HS-5 (cell line): ENCODE results near the gene DPPA4.

Source experiments
- DNase-seq: peaks from one replicate; pipeline ENCODE4 v3.0.0-alpha.2; 2012; ENCODE audit warnings: low read depth

The DPPA4 gene

DNA sequence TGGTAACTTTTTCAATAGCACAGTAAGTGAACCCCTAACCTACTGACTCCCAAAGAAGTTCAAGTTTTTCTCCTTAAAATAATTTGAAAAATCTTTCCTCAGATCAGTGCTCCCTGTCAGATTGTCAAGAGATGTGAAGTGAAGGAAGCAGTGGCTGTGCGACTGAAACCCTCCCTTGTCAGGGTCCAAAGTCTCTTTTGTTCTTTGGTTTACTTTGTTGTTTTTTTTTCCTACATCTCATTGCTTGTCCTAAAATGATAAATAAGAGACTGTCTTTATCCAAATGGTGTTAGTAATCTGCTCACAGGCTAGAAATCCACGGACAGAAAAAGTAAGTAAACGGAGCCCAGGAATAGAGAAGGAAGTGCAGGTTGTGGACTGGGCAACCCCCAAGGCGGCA lies 976 bp upstream of the DPPA4 start:
- DNase-seq: no peak

DNA sequence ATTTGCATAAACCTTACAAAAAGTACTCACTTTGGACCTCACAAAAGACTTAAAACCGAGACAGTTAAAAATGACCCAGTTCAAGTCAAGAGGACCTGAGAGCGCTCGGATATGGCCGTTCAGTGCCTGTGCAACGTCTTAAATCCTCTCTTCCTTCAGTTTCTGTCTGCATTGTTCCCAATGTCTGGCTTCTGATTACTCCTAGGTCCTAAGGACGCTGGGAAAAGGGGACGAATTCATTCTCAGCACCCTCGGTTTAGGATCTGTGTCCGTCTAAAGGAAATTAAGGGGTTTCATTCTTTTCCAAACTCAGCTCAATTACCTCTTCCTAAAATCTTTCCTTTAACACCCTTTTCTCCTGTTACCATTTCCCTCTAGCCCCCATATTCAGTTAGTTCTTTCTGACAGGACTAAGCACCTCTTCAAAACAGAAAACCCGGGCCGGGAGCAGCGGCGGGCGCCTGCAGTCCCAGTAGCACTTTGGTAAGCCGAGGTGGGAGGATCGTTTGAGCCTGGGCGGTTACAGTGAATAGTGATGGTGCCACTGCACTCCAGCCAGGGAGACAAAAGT lies 970 bp downstream of the DPPA4 start:
- no peak for DNase-seq

DNA sequence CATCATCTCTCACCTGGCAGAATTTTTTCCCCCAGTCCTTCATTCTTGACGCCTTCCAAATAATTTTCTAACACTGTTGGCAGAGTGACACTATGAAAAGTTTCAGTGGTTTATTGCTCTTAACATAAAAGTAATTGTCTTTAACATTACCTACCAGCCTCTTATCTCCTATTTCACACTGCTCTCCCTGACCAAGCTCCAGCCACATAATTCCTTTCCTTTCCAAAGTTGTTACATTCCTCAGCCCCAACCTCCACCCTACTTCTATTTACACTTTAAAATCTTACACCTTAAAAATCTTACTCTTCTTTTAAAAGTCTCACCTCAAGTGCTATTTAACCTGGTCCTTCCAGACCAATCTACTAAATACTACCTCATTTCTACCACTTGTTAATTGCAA lies 2.8 kb downstream of the DPPA4 start:
- DNase-seq: no peak

DNA sequence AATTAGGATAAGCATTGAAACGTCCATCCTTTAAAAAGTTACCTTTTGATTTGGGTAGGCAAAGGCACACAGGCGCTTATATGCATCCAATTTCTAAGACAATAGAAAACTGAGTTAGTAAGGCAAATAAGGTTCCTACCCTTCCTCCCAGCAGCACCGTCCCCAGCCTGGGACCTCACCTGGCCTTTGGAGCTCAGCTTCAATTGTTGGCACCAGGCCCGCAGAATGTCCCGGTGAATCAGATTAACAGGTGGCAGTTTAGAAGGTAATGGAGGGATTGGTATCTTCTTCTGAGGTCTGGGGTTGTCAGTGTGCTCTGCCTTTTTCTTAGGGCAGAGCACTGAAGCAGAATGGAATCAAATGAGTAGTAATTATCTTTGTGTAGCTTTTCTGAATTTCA lies 5.7 kb downstream of the DPPA4 start:
- no peak for DNase-seq

DNA sequence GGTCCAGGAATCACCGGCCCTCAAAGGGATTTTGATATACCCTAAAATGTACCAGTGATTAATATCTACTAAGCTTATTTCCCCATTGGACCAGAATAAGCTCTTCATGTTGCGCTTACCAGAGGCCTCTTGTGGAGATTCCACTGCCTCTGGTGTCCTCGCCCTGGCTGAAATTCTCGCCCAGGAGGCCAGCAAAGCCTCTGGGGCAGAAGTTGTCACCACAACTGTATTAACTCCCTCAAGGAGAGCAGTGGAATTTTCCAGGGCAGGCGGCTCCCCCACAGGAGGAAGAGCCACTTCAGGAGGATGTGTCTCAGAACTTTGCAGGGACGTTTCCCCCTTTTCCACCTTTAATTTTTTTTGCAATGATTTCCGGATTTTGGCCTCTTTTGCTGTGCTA lies 6.9 kb downstream of the DPPA4 start:
- DNase-seq: no peak

DNA sequence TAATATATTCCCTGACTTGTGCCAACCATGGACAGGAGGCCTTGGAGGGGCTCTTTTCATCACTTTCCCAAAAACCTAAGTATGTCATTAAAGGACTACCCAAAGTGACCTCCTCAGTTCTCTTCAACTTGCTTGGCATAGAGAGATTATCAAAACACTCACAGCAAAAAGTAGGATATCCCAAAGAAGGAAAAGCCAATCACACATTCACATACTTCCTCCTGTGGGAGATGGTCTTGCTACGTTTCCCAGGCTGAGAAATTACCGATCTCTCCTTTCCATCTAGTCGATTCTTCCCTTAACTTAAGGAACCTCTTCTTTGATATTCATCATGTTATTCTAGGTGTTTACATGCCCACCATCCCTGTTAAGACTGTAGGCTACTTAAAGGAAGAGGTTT lies 9.1 kb downstream of the DPPA4 start:
- DNase-seq: no peak

DNA sequence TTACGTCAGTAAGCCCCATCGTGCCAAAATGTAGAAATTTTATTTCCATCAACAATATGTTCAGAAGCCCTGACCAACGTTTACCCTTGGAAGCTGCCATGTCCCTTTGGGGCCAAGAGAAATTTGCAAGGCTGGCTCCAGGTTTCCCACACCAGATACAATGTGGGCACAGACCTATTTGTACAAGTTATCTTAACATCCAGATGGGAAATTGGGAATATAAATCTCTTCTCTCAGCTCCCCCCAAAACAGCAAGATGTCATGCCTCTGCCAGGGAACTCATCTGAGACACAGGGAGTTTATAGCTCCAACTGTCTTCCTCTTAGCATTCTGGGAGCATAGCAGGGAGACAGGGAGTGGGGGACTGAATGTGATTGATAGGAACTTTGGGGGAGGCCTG lies 11.7 kb downstream of the DPPA4 start:
- DNase-seq: no peak

DNA sequence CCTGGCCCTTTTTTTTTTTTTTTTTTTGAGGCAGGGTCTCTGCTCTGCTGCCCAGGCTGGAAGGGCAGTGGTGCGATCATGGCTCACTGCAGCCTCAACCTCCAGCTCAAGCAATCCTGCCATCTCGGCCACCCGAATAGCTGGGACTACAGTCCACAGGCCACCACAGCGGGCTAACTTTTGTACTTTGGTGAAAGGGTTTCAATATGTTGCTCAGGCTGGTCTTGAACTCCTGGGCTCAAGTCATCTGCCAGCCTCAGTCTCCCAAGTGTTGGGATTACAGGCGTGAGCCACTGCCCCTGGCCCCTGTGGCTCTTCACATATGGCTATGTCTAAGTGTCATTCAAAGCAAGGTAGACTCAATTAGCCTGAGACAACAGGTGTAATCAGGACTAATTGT lies 12.2 kb downstream of the DPPA4 start:
- DNase-seq: no peak

DNA sequence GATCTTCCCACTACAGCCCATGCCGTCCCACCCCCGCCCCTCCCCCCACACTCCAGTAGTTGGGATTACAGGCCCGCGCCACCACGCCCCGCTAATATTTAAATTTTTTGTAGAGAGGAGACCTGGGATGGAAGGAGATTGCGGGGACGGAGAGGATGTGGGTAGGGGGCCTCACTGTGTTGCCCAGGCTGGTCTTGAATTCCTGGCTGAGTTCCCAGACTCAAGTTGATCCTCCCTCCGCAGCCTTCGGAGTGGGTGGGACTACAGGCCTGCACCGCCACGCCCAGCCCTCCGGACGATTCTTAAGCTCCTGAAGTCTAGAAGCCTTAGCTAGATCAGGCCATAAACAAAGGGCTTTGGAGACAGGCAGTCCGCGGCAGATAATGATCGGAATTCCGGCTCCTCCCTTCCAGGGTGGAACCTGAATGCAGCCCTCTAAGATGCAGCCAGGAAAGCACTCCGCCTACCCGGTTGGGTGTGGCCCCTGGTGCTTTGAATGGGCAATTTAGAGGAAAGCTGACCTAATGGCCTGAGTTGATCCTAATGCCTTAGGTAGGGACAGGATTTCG lies 21.1 kb downstream of the DPPA4 start, which contains the start of gene DPPA2:
DPPA2 (minus strand) TSS at position 356 of the 569 bp plus-strand sequence. CDS start 1,975 bp downstream, outside the sequence.
- DNase-seq: no peak

DNA sequence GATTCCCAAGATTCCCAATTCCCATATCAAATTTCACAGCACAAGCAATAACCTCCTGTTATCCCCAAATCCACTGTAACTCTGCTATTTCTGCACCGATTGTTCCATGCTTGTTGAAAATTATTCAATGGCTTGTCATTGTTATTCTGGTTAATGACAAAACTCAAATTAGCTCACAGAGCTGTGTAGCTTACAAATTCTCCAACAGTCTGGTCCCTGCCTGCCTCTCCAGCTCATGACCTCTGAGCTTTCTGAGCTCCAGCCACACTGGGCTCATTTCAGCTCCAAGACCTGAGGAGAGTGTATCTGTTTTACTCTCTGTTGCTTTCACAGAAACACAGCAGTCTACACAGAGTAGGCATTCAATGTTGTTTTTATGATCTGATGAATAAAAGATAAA lies 24.3 kb downstream of the DPPA4 start:
- no peak for DNase-seq

DNA sequence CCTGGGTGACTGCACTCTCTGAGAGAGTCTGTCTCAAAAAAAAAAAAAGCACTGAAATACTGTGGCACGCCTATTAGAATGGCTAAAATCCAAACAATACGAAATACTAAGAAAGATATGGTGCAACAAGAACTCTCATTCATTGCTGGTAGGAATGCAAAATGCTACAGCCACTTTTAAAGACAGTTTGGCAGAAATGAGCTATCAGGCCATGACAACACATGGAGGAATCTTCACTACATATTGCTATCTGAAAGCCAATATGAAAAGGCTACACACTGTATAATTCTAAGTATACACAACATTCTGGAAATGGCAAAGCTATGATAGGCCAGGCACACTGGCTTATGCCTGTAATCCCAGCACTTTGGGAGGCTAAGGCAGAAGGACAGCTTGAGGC lies 39.9 kb downstream of the DPPA4 start:
- no peak for DNase-seq

DNA sequence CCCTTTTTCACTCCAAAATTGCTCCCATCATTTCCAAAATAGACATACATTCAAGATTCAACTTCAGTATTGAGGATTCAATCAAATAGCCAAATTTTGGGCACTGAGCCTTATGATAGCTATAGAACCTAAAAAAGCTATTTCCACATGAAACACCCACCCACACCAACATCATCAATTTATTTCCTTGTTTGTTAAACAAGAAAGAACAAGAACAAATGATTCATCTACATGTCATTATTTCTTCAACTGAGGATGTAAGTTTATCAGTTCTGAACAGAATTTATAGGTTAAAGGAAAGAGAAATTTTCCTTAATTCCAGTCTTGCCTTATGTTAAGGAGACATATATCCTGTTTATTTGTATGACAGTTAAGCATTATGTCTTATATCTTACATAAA lies 53.3 kb downstream of the DPPA4 start:
- DNase-seq: no peak

DNA sequence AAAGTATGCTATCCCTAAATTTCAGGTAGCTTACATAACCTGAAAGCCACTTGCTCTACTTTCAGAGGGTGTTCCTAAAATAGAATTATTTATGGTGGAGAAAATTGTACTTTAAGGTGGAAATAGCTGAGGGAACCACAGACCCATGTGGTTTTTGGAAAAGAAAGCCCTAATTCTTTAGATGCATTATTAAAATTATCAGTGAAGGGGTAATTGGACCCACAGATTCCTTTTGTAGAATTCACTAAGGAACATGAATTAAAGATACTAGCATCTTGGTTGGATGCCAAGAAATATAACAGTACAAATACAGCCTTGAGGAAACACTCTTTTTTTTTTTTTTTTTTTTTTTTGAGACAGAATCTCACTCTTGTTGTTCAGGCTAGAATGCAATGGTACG lies 58.8 kb downstream of the DPPA4 start:
- no peak for DNase-seq

DNA sequence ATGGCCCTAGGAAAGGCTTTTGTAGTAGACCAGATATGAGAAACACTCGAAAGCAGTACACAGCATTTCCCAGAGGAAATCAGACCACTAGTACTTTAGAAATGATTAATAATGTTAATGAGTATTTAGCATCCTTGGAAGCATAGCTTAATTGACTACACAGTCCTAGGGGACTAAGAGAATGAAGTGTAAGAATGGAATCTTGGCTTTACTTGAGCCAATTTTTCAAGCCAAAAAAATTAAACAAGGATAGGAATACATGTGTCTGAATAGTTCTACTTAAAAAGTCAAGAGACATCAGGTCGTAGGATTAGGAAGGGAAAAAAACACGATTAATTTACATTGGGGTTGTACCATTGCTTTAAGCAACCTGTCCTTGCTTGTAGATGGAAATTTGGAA lies 59.2 kb downstream of the DPPA4 start:
- no peak for DNase-seq
